ENCODE measurements around the gene MIS18A.

MIS18A gene

DNA sequence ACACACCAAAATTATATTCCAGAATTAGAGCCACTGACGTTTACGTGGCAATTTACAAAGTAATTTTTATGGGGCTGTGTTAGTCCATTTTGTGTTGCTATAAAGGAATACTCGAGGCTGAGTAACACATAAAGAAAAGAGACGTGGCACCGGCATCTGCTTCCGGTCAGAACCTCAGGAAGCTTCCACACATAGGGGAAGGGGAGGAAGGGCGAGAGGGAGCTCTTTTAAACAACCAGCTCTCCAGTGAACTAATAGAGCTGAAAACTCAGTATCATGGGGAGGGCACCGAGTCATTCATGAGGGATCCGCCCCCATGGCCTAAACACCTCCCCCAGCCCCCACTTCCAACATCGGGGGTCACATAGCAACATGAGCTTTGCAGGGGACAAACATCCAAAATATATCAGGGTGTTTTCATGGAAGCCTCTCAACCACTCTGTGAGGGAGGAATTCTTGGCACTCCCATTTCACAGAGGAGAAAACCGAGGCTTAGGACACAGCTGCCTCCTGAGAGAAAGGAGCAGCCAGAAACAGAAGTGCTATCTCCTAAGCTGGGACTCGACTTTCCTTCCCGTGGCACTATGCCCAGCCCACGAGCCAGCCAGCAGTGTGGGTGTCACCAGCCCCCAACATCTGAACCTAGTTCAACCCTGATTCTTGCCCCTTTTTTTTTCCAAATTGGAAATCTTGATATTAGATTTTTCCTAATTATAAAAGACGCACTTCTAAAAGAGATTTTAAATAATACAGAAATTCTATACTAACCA is 29.2 kb downstream of the MIS18A start:
- no peak for DNase-seq

DNA sequence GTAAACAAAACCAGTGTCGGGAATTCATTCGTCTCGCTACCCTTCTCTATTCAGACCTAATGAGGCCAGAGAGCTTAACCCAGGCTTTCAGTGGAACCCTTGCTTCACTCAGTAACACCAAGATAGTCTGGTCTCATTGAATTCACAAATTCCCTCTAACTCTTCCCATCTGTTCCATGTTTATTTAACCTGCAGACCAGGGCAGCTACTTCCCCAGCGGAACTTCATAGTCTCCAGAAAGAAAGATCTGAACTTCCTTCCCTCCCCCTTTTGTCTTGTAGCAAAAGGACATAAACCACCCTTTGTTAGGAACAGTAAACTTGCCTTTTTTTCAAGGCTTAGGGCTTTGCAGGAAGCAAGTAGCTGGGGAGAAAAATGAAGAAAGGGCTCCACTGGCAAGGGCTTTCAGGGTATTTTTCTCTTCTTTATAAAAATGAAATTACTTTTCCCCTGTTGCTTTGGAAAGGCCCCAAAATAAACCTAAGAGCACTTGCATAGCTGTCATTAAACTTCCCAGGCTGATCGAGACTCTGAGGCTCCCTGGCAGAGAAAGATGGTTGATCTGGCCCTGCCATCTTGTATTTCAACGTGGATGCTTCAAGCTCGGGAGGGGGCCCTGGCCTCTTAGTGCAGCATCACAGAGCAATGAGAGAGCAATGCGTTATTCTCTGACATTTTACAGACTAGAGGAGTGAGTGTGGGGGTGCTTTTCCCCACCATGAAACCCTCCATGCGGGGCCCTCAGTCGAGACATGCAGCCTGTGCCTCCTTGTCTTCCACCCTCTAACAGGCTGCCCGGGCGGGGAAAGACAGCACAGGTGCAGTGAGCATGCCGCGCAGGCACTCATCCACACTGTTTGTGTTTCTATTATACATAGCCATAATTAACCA is 30.0 kb downstream of the MIS18A start:
- DNase-seq = no peak

DNA sequence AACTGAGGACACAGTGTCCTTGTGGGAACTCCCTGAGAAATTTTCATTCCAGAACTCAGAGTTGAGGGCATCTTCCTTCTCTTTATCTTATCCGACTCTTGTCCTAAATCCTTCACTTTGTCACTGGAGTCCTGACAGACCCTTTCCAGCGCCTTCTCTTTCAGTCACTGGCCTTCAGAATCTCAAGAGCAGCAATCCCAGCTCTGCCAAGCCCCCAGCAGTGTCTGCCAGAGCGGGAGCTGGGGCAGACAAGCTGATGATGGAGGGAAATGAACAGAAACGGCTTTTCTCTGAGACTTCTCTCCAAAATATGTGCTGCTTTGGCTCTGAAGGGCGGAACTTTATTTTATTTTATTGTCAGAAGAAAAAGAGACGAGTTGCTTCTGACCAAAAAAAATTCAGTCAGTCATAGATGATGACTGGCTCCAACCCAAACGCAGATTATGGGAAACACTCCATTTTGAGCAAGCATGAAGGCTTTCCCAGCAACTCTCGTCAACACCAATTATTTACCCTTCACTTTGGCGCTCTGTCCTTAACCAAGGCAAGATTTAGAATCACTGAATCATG is 32.2 kb downstream of the MIS18A start:
- no peak for DNase-seq

DNA sequence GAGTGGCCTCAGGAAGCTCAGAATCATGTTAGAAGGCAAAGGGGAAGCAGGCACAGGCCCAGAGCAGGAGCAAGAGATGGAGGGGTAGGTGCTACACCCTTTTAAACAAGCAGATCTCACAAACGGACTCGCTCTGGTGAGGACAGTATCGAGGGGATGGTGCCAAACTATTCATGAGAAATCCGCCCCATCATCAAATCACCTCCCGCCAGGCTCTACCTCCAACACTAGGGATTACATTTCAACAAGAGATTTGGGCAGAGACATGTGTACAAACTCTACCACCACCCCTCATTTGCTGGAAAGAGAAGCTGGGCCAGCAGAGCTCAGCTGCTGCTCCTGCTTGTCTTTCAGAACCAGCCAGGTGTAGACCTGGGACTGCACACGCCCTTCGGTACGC is 32.9 kb downstream of the MIS18A start:
- no peak for DNase-seq

DNA sequence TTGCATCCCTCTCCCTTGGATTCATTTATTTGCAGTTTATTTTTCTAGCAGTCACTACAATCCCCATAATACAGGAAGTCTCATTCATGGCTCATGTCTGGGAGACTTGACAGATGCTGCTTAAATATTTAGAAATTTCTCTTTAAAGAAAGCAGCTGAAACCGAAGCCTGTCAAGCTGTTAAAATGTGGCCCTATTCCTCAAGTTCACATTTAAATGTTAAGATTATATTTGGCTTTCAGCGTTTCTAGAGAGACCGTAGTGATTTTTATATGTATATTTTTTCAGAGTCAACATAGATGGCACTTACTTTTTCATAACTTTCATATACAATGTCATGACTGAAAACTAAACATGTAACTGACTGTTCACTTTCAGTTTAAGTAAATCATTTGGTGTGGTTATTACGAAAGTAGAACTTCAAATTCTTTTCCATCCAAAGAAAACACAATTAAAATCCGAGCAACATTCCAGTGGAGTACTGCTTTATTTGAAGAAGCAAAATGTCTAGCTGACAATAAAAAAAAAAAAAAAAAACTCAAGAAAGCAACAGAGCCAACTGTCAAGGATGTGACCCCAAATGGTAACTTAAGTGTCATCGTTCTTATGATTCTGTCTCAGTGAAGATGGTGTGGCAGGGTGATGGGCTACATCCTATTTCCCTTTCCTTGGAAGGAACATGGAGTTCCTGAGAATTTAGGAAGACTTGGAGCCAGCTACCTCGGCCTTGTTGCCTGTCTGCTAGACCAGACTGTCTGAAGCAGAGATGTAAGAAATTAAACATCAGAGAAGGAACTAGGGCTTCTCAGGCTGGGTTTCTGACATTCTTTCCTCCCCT is 37.8 kb downstream of the MIS18A start:
- no peak for DNase-seq

DNA sequence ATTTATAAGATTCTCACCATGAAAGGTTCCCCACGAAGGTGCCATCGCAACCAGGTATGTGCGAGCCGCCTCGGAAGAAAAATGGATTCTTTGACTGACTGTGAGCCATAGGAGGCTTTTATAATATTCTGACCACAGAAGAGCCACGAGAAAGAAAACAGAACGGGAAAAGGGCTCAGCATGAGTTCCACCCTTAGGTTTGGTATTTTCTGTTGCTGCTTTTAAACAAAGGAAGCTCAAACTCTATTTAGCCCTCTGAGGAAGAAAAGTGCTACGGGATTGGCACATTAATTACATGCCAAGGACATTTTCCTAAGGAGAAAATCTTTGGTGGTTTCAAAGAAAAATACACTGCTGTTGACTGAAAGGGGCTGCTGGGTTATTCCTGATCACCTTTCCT is 39.3 kb downstream of the MIS18A start:
- no peak for DNase-seq

DNA sequence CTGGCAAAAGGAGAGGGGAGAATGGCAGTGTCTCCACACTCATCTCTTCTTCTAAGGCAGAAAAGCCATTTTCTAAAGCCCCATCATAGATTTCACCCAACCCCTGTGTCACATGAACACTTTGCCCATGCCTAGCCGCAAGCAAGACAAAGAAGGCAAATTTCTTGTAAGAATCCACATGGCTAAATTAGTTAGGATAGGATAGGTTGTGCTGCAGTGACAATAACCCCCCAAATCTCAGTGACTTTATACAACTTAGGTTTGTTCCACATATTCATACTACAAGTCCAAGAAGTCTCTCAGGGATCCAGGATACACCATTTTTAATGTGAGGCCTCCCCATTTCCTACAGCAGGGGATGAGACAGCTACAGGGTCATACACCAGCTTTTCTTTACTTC is 40.8 kb downstream of the MIS18A start:
- DNase-seq = no peak

DNA sequence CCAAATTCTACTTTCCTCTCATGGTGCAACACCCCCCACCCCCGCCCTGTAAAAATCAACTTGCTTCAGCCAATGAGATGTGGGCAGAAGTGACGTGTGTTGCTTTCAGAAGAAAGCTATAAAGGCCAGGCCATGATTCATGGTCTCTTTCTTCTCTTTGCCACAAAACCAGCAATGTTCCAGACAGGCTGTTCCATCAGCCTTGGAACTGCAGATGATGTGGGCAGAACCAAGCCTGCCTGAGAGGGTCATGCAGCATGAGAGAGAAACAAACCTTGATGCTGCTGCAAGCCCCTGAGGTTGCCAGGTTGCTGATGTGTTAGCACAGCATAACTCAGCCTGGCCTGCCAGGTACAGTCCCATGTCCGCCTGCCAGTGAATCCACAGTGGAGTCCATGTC is 41.8 kb downstream of the MIS18A start:
- no peak for DNase-seq

DNA sequence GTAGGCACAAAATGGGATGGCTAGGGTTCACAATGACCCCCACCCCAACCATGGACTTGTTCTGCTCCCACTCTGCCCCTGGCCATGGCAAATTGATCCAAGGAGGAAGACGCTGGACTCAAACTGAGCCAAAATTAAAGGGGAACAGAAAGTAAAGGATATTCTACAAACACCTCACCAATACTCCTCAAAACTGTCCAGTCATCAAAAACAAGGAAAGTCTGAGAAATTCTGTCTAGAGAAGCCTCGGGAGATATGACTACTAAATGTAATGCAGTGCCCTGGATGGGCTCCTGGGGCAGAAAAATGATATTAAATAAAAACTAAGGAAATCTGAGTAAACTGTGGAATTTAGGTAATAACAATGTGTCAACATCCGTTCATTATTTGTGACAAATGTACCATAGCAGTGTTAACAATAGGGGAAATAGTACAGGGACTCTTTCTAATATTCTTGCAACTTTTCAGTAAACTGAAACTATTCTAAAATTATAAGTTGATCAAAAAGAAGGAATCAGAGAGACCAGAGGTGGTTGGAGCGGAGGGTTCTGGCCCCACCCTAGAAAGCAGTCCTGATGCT is 45.0 kb downstream of the MIS18A start:
- no peak for DNase-seq

DNA sequence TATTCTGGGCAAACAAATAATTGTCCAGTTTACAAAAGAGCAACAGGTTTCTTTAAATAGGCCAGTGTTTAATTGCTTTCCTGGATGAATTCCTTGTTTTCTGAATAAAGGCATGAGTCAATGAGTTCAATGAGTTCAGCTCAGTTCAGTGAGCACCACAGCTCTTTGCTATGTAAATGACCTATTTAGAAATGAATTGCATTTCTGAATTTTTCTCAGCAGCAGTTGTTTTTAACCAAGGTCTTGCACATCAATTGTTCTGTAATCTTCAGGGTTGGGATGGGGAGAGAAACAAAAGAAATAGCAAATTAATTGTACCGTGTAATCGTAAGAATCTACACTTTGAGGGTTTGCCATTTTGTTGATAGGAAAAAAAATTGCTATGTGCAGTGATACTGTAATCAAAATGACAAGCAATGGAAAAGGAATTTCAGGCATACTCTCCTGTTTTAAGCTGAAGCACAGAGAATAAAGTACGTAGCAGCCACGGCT is 45.7 kb downstream of the MIS18A start:
- no peak for DNase-seq

DNA sequence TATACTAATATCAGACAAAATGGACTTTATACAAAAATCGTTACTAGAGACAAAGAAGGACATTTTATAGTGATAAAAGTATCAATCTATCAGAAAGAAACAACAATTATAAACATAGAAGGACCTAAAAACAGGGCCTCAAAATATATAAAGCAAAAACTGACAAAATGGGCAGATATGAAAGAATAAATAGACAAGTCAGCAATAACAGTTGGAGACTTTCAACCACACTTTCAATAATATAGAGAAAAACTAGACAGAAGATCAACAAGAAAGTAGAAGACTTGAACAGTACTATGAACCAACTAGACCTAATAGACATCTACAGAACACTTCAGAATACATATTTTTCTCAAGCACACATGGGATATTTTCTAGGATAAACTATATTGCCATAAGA is 52.4 kb downstream of the MIS18A start:
- no peak for DNase-seq

Measured in OCI-M1 (cell line).